Measurements from ENCODE around the gene KIF5C.

KIF5C gene

DNA sequence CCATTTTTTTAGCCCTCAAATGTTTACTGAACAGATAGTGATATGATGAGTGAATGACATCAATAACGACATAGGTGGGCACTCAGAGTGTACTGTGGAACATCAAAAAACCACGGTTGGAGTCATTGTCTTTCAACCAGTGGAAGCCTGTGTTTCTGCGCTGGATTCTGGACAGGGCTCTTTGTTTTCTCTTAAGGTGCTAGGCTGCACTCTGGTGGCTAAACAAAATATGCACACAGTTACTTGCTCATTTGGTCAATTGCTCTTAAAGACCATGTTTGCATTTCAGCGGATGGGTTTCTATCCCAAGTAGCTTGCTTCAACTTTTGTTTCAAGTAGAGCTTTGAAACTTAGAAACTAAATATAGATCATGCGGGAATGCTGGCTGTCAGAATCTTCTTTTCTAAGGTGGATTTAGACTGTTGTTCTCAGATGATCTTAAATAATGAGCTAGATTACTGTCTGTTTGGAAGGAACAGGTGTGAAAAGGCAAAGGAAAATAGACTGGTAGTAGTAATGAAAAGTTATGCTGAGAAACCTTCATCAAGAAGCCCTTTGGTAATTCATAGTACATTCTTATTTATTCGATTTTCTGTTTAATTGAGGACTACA is 115.0 kb downstream of the KIF5C start:
- DNase-seq (ENCODE audit: low read depth in 2 of 2), result peak; percentile 18 to 37

DNA sequence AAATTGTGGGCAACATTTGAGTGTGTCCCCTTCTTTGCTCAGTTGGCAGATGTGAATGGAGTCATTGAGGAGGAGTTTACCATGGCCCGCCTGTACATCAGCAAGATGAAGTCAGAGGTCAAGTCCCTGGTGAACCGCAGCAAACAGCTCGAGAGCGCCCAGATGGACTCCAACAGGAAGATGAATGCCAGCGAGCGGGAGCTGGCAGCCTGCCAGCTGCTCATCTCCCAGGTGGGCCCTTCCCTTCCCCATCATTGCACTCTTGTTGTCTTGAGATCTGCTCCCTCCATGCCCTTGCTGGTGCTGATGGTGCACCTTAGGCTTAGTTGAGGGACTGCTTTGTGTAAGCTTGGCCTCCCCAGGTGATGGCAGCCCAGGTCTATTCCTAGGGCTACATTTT is 115.9 kb downstream of the KIF5C start:
- DNase-seq (ENCODE audit: low read depth in 2 of 2), result no peak

- DNase-seq (ENCODE audit: low read depth in 2 of 2), result no peak
Measured at GRCh38 chr2:148992448-148992847, 117.4 kb downstream of the KIF5C start.

- no peak for DNase-seq (ENCODE audit: low read depth in 2 of 2)
Measured at GRCh38 chr2:148993351-148993750, 118.3 kb downstream of the KIF5C start.

DNA sequence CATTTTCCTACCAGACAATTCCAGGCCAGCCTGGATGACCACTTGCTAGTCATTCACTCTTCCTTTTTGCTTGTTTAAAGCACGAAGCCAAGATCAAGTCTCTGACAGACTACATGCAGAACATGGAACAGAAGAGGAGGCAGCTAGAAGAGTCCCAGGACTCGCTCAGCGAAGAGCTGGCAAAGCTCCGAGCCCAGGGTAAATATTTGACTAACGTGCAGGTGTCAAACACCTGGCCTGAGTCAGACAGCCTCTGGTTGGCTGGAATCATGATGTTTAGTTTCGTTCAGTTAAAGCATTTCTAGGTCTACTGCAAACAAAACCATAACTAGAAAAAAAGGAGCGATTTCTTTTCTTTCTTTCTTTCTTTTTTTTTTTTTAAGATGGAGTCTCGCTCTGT is 119.3 kb downstream of the KIF5C start:
- DNase-seq (ENCODE audit: low read depth in 2 of 2), result no peak

- DNase-seq (ENCODE audit: low read depth in 2 of 2), result no peak
Measured at GRCh38 chr2:148996805-148997204, 121.8 kb downstream of the KIF5C start.

GRCh38 chr2:148998165-148998830 is 123.3 kb downstream of the KIF5C start:
- DNase-seq (ENCODE audit: low read depth in 2 of 2), result no peak

- no peak for DNase-seq (ENCODE audit: low read depth in 2 of 2)
Measured at GRCh38 chr2:148998831-148999200, 123.8 kb downstream of the KIF5C start.

- no peak for DNase-seq (ENCODE audit: low read depth in 2 of 2)
Measured at GRCh38 chr2:148999451-148999921, 124.5 kb downstream of the KIF5C start.

DNA sequence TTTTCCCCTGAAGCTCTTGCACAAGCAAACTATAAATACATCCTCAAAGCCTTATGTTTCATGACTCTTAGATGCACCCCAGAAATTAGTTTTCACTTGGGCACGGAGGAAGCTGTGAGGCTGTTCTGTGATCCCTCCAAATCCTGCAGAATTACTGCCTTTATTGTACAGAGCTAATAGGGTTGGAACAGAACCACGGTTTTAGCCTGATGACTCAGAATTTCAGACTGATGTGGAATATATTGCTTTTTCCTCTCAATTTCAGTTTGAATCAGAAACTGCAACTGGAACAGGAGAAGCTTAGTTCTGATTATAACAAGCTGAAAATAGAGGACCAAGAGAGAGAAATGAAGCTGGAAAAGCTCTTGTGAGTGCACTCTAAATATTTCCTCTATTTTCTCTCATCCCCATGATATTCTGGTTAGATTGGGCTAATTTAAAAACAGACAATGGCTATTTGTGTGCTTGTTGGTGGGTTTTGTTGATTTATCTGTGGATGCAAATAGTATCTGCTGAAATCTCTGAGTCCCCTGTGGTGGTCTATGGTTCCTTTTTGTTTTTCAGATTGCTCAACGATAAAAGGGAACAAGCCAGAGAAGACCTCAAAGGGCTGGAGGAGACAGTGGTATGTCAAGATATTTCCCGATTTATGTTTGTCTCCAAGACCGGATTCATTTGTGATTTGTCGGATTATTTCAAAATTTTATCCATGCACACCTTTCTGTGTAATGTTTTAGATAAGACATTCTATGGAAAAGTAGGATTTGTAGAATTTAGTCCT is 125.3 kb downstream of the KIF5C start:
- DNase-seq (ENCODE audit: low read depth in 2 of 2), result no peak

DNA sequence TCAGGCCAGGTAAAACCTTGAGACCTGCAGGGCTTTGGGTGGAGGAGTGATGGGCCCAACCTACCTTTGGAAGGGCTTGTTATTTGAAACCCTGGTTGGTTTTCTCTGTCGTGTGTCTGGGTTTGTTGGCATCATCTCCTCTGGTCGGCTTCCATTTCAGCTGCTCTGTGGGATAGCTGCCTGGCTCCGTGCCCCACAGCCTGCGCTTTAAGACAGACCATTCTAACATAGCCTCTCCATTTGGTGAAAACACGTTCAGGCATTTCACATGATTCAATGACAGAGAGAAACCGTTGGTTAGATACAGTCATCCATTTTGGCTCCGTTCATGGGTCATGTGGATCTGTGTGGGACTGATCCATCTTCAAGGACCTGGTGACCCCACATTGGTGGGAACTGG is 126.5 kb downstream of the KIF5C start:
- no peak for DNase-seq (ENCODE audit: low read depth in 2 of 2)

- no peak for DNase-seq (ENCODE audit: low read depth in 2 of 2)
Measured at GRCh38 chr2:149002378-149002890, 127.4 kb downstream of the KIF5C start.

GRCh38 chr2:149002891-149003740 is 128.1 kb downstream of the KIF5C start:
- DNase-seq (ENCODE audit: low read depth in 2 of 2), result no peak

- DNase-seq (ENCODE audit: low read depth in 2 of 2), result no peak
Measured at GRCh38 chr2:149004836-149005235, 129.8 kb downstream of the KIF5C start.

GRCh38 chr2:149005471-149006077 is 130.5 kb downstream of the KIF5C start:
- DNase-seq (ENCODE audit: low read depth in 2 of 2), result no peak

DNA sequence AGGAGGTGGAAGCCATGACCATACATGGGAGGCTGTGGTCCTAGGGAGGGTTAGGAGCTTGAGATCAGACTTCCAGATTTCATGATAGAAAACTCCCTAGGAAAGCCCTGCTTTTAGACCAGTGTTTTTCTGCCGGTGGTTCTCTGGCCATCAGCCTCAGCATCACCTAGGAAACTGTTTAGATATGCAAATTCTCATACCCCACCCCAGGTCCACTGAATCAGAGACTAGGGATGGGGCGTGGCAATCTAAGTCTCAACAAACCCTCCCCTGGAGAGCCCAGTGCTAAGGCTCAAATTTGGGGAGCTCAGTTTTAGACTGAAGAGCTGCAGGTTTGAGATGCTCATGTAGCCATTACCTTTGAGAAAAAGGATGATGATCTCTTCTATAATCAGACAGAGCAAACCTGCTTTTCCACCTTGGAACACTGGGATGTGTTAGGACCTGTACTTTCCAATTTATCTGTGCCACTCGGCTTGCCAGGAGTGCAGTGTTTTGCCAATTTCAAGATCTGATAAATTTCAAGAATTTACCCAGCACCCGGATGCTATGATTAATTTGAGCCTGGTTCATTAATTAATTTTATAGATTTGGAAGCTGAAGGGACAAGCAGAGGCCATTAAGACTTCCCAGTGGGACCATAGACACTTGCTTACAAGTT is 132.0 kb downstream of the KIF5C start:
- DNase-seq (ENCODE audit: low read depth in 2 of 2), result no peak

DNA sequence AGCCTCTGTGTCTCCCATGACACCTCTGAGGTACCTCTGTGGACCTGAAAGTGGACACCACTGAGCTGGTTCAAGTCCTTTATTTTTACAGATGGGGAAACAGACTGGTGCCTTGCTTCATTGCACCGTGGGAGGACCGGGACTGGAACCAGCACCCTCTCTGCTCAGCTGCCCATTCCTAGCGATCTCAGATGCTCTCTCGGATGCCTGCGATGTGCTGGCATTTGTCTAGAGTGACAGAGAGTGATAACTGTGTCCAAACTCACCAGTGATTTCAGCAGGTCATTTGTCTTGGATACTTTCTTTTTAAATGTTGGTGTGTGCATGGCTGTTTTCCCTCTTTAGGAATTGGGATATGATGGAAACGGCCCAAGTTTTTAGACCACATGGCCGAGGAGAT is 133.4 kb downstream of the KIF5C start:
- no peak for DNase-seq (ENCODE audit: low read depth in 2 of 2)

GRCh38 chr2:149009576-149010461 is 134.8 kb downstream of the KIF5C start:
- no peak for DNase-seq (ENCODE audit: low read depth in 2 of 2)

GRCh38 chr2:149012545-149012944 is 137.5 kb downstream of the KIF5C start:
- no peak for DNase-seq (ENCODE audit: low read depth in 2 of 2)

DNA sequence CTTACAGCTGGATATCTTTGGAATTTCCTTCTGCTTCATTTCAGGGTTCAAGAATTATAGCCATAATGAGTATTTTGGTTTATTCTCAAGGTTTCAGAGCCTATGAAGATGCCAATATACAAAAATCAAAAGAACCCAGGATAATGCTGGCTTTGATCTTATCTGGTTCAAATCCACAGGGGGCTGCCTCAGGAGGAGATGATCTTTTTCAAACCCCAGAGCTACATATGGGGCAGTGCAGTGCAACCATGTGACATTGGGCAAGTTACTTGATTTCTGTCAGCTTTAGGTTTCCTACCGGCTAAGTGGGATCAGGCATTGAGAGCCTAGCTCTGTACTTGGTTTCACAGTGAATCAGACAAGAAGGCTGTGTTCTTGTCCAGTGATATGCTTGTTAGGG is 140.5 kb downstream of the KIF5C start:
- DNase-seq (ENCODE audit: low read depth in 2 of 2), result no peak

Measured in stimulated activated CD4-positive, alpha-beta T cell treated with anti-CD3 and anti-CD28 coated beads, Interleukin-4, amount 100 ng/mL, for 48 hours (primary cell).